Skin epidermis (tissue), 12 donors: ENCODE data around the gene PITPNM1.

Experiments
- H3K27ac ChIP-seq, 21 experiments: fragments of 200-600 bp; sonication (generic) in 11 of 21; one replicate each; pipeline ENCODE4 v1.5.0; 2020; ENCODE audit warnings: mild to moderate bottlenecking in 3 of 21, inconsistent platforms in 2 of 21, moderate library complexity in 2 of 21
- H3K4me3 ChIP-seq, 7 experiments: fragments of 200-600 bp; sonication (generic) in 2 of 7; one replicate each; pipeline ENCODE4 v1.5.0; 2020; ENCODE audit warnings: inconsistent platforms in 2 of 7, mild to moderate bottlenecking in 2 of 7, moderate library complexity in 1 of 7

Gene PITPNM1

GRCh38 chr11:67452141-67452952 lies 52.8 kb downstream of the PITPNM1 start, which contains the start of gene GPR152:
GPR152 (minus strand) TSS chr11:67452729; CDS start chr11:67452724, 5 bp downstream.
- H3K4me3 ChIP-seq = no peak within 1 kb of the TSS

GRCh38 chr11:67451658-67451976 lies 53.5 kb downstream of the PITPNM1 start:
- no peak overlapping the region for H3K4me3 ChIP-seq
- H3K27ac ChIP-seq = no peak overlapping the region

More at GRCh38 chr11:67452141-67452952, 52.8 kb downstream of the PITPNM1 start, which contains the start of gene GPR152:
- H3K27ac ChIP-seq = peak within 1 kb of the TSS in 2 of 21 experiments; percentile 27 to 38

GRCh38 chr11:67450796-67451657 lies 54.1 kb downstream of the PITPNM1 start:
- Histone ChIP-seq H3K27ac (peak overlapping the region in 1 of 21 experiments; percentile 0), H3K4me3 (no peak overlapping the region)

GRCh38 chr11:67449116-67449844 lies 55.9 kb downstream of the PITPNM1 start:
- Histone ChIP-seq H3K27ac (peak overlapping the region in 1 of 21 experiments; percentile 29), H3K4me3 (no peak overlapping the region)

GRCh38 chr11:67448220-67448609 lies 56.9 kb downstream of the PITPNM1 start:
- H3K27ac ChIP-seq = no peak overlapping the region

GRCh38 chr11:67445515-67445914 lies 59.6 kb downstream of the PITPNM1 start:
- H3K27ac ChIP-seq = peak overlapping the region in 6 of 21 experiments; percentile 1 to 98 (median 92)
- H3K4me3 ChIP-seq = no peak overlapping the region

More at GRCh38 chr11:67448220-67448609, 56.9 kb downstream of the PITPNM1 start:
- no peak overlapping the region for H3K4me3 ChIP-seq

- Histone ChIP-seq H3K27ac (peak overlapping the region; percentile 52 to 98 (median 91)), H3K4me3 (peak overlapping the region; percentile 52 to 86 (median 79))
Measured at GRCh38 chr11:67442504-67443404, 62.4 kb downstream of the PITPNM1 start.
